Erythroblast (primary cell): ENCODE results near the gene LIN9.

Experiments used
- GATA1 ChIP-seq: IDR thresholded peaks from 2 replicates; pipeline ENCODE4 v1.6.1; 2011; ENCODE audit warnings: low read depth, mild to moderate bottlenecking, control low read depth, low read length, moderate library complexity
- POLR2A ChIP-seq: IDR thresholded peaks from 2 replicates; pipeline ENCODE4 v1.6.1; 2011; ENCODE audit warnings: mild to moderate bottlenecking, low read length

- TF ChIP-seq POLR2A (no peak), GATA1 (no peak)
Observed at GRCh38 chr1:226355016-226355415, 46.1 kb upstream of the LIN9 start.
